ENCODE data around the gene CCDC85C.

CCDC85C gene

GRCh38 chr14:99522025-99522401 lies 82.0 kb downstream of the CCDC85C start:
- no peak for DNase-seq (ENCODE audit: low read depth, low spot score)

- no peak for DNase-seq (ENCODE audit: low read depth, low spot score)
Observed at GRCh38 chr14:99521176-99522024, 82.6 kb downstream of the CCDC85C start.

GRCh38 chr14:99520571-99521081 lies 83.4 kb downstream of the CCDC85C start:
- DNase-seq (ENCODE audit: low read depth, low spot score), result no peak

GRCh38 chr14:99519931-99520421 lies 84.0 kb downstream of the CCDC85C start:
- DNase-seq (ENCODE audit: low read depth, low spot score), result no peak

GRCh38 chr14:99519347-99519881 lies 84.6 kb downstream of the CCDC85C start:
- DNase-seq (ENCODE audit: low read depth, low spot score), result no peak

- DNase-seq (ENCODE audit: low read depth, low spot score), result no peak
Observed at GRCh38 chr14:99518441-99519346, 85.3 kb downstream of the CCDC85C start.

GRCh38 chr14:99517643-99518381 lies 86.2 kb downstream of the CCDC85C start:
- DNase-seq (ENCODE audit: low read depth, low spot score), result no peak

- no peak for DNase-seq (ENCODE audit: low read depth, low spot score)
Observed at GRCh38 chr14:99516871-99517642, 87.0 kb downstream of the CCDC85C start.

GRCh38 chr14:99516156-99516870 lies 87.7 kb downstream of the CCDC85C start:
- no peak for DNase-seq (ENCODE audit: low read depth, low spot score)

- no peak for DNase-seq (ENCODE audit: low read depth, low spot score)
Observed at GRCh38 chr14:99515301-99516155, 88.5 kb downstream of the CCDC85C start.

- DNase-seq (ENCODE audit: low read depth, low spot score), result no peak
Observed at GRCh38 chr14:99514552-99515300, 89.3 kb downstream of the CCDC85C start.

GRCh38 chr14:99513946-99514551 lies 90.0 kb downstream of the CCDC85C start:
- no peak for DNase-seq (ENCODE audit: low read depth, low spot score)

GRCh38 chr14:99513183-99513694 lies 90.8 kb downstream of the CCDC85C start:
- DNase-seq (ENCODE audit: low read depth, low spot score), result no peak

- DNase-seq (ENCODE audit: low read depth, low spot score), result no peak
Observed at GRCh38 chr14:99512571-99513182, 91.3 kb downstream of the CCDC85C start.

GRCh38 chr14:99512110-99512449 lies 91.9 kb downstream of the CCDC85C start:
- DNase-seq (ENCODE audit: low read depth, low spot score), result no peak

- DNase-seq (ENCODE audit: low read depth, low spot score), result no peak
Observed at GRCh38 chr14:99511421-99512109, 92.4 kb downstream of the CCDC85C start.

Data from smooth muscle cell of the brain vasculature (primary cell).